Measurements from ENCODE around the gene MYEF2.

Gene MYEF2, protein sequence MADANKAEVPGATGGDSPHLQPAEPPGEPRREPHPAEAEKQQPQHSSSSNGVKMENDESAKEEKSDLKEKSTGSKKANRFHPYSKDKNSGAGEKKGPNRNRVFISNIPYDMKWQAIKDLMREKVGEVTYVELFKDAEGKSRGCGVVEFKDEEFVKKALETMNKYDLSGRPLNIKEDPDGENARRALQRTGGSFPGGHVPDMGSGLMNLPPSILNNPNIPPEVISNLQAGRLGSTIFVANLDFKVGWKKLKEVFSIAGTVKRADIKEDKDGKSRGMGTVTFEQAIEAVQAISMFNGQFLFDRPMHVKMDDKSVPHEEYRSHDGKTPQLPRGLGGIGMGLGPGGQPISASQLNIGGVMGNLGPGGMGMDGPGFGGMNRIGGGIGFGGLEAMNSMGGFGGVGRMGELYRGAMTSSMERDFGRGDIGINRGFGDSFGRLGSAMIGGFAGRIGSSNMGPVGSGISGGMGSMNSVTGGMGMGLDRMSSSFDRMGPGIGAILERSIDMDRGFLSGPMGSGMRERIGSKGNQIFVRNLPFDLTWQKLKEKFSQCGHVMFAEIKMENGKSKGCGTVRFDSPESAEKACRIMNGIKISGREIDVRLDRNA

GRCh38 chr15:48177766-48178647 lies at the start of gene MYEF2:
Gene MYEF2 (minus strand): TSS chr15:48178295. CDS start chr15:48178237, 58 bp downstream.
- peak; percentile 38 for DNase-seq (ENCODE audit: low spot score)

- no peak for DNase-seq (ENCODE audit: low spot score)
Measured at GRCh38 chr15:48225771-48226170, 47.7 kb upstream of the MYEF2 start.

DNA sequence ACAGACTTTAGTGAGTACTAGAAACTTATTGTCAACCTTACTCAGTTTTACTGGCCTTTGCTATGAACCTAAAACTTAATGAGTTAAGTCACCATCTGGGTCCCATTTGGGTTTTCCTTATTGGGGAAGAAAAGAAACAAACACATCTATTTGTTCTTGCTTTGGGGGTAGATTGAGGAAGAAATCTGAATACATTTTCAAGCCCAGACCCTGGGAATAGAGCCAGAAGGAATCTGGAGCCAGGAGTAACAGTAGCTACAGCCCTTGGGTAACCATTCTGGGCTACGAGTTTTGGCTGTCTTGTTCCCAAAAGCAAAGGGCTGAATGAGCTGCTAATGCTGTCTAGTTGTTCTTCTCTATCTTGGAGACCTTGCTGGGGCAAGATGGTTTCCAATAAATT lies 44.5 kb upstream of the MYEF2 start:
- DNase-seq (ENCODE audit: low spot score), result peak; percentile 11

DNA sequence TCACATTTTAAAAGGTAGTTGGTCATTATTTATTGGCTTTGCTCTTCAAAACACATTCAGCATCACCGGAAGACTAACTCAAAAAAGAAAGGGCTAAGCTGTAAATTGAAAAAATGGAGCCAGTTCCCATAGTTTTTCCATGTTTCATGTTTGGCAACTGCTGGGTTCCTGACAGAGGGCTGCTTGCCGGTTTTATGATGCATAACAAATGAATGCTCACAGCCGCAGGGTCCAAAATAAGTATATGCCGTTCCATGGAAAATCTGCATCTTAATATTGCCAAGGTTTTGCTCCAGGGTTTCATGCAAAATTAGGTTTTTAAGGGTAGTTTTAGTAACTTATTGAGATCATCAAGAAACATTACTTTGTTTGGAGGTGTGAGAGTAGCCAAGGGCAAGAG lies 43.8 kb upstream of the MYEF2 start:
- DNase-seq (ENCODE audit: low spot score), result no peak

GRCh38 chr15:48221261-48221660 lies 43.2 kb upstream of the MYEF2 start:
- DNase-seq (ENCODE audit: low spot score), result no peak

- no peak for DNase-seq (ENCODE audit: low spot score)
Measured at GRCh38 chr15:48205981-48206380, 27.9 kb upstream of the MYEF2 start, which contains the start of gene SLC12A1. Gene SLC12A1 (plus strand): TSS chr15:48206302. CDS start chr15:48207720, 1,418 bp downstream.

- no peak for DNase-seq (ENCODE audit: low spot score)
Measured at GRCh38 chr15:48202068-48202467, 24.0 kb upstream of the MYEF2 start.

GRCh38 chr15:48191574-48192225 lies 13.6 kb upstream of the MYEF2 start, which contains the start of gene CTXN2:
Gene CTXN2 (plus strand): TSS chr15:48191665. CDS start chr15:48201301, 9,636 bp downstream.
- DNase-seq (ENCODE audit: low spot score), result no peak

- DNase-seq (ENCODE audit: low spot score), result peak; percentile 33
Measured at GRCh38 chr15:48190932-48191573, 13.0 kb upstream of the MYEF2 start.

DNA sequence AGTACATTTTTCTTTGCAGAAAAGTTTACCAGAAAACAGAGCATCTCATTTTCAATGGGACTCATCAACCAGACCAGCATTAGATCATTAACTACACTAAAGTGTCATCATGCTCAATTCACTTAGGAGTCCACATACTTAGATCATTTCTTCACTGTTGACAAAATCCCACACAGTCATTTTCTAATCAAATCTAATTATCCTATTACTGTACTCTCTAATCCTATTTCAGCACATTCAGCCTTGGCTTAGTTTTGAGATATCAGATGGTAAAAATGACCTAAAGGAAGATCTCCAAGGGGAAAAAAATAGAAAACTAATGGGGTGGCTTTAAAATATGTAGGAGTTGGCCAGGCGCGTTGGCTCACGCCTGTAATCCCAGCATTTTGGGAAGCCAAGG lies 8.2 kb upstream of the MYEF2 start:
- no peak for DNase-seq (ENCODE audit: low spot score)

- no peak for DNase-seq (ENCODE audit: low spot score)
Measured at GRCh38 chr15:48185529-48185928, 7.4 kb upstream of the MYEF2 start.

- no peak for DNase-seq (ENCODE audit: low spot score)
Measured at GRCh38 chr15:48182749-48183148, 4.7 kb upstream of the MYEF2 start.

DNA sequence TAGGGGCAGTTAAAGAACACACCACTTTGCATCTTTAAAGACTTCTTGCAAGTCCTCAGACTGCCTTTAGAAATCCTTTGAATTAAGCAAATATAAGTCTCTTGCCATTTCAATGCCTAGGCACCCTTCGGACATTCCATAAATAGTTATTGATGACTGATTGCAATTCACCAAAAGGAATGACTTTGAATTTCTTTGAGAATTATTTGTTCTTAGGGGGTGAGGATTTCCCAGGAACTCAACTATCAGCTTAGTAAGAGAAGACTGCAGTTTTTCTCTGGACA lies 495 bp upstream of the MYEF2 start:
- no peak for DNase-seq (ENCODE audit: low spot score)

GRCh38 chr15:48177383-48177765 lies 721 bp downstream of the MYEF2 start:
- DNase-seq (ENCODE audit: low spot score), result peak; percentile 30

DNA sequence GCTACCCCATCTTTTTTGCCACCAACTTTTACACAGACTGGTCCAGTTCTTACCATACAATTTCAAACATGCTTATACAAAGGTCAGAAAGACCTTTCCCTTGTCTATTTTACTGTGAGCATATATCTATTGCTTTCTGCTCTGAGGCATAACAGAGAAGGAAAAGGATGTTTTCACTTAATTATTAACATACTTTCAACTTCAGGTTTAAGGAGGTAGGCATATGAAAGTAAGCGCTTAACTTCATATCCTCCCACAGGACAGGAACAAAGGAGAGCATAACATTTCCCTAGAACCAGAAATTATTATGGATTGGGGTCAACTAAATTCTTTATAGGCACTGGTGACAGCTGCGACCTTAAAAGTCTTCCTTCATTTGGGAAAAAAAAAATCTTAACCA lies 1.1 kb downstream of the MYEF2 start:
- no peak for DNase-seq (ENCODE audit: low spot score)

- DNase-seq (ENCODE audit: low spot score), result no peak
Measured at GRCh38 chr15:48176112-48176511, 2.0 kb downstream of the MYEF2 start.

- DNase-seq (ENCODE audit: low spot score), result no peak
Measured at GRCh38 chr15:48175126-48175525, 3.0 kb downstream of the MYEF2 start.

DNA sequence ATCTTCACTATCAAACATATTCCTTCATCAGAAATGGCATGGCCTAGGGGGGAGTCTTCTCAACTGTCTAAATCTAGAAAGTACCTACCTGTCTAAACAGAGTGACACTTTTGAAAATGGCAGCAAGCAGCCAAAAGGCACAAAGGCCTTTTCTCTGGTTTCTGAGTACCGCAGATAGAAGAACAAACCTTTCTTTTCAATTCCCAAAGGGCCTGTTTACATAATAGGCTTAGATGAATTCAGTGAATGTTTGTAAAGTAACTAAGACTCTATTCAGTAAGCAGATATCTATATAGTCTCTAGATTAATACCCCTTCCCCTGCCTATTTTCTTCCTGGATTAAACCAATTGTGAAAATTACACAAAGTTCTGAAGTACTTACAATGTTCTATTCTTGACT lies 7.1 kb downstream of the MYEF2 start:
- peak; percentile 7 for DNase-seq (ENCODE audit: low spot score)

- no peak for DNase-seq (ENCODE audit: low spot score)
Measured at GRCh38 chr15:48168616-48169015, 9.5 kb downstream of the MYEF2 start.

- no peak for DNase-seq (ENCODE audit: low spot score)
Measured at GRCh38 chr15:48153526-48153925, 24.6 kb downstream of the MYEF2 start.

DNA sequence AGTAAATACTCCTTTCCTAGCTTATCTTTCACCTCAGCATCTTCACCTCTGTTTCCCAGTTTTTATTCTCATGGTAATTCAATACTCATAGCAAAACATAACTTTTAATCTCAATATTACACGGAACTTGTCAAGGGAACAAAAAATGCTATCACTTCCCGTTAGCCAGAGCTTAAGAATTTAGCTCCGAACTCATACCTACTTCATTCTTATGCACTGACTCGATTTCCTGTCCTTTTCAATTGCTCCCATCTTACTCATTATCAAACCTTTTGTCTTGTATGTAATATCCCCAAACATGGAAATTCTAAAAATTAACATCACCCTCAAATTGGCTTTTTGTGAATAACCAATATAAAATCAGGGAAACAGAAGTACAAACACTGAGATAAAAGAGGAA lies 28.2 kb downstream of the MYEF2 start:
- no peak for DNase-seq (ENCODE audit: low spot score)

- DNase-seq (ENCODE audit: low spot score), result no peak
Measured at GRCh38 chr15:48147358-48147757, 30.7 kb downstream of the MYEF2 start.
